Epithelial cell of proximal tubule (primary cell): ENCODE results near the gene PLD1. TPM values are rescaled to one million over a fixed set of nuclear protein-coding genes. Genes with fewer than 3 reads are reported as not detected.

Experiments
- DNase-seq: peaks from one replicate; pipeline ENCODE4 v3.0.0-alpha.2; 2011; ENCODE audit warnings: low read depth
- H3K4me3 ChIP-seq: 2 replicates; pipeline ENCODE4 v1.5.1; 2011; ENCODE audit warnings: low read depth, mild to moderate bottlenecking, low read length
- CTCF ChIP-seq: conservative IDR thresholded peaks from 2 replicates; pipeline ENCODE4 v1.5.1; 2012; ENCODE audit warnings: low read depth, mild to moderate bottlenecking, low read length
- total RNA-seq: library from RNA; depleted of rRNA; stranded (reverse); fragments of >200 nt; gene quantifications from 2 replicates; pipeline ENCODE4 v1.2.3, GENCODE V29; 2015

PLD1 gene
- total RNA-seq, 1 donor from 2014 or later, result 5.1 TPM

- H3K4me3 ChIP-seq, result no peak overlapping the region
- no peak for TF ChIP-seq CTCF
- no peak for DNase-seq
Measured at GRCh38 chr3:171775943-171776342, 34.3 kb downstream of the PLD1 start.

GRCh38 chr3:171774521-171774920, 35.8 kb downstream of the PLD1 start:
- DNase-seq, result no peak
- no peak overlapping the region for H3K4me3 ChIP-seq
- TF ChIP-seq CTCF, result no peak

- no peak for DNase-seq
- peak; percentile 88 for TF ChIP-seq CTCF
- no peak overlapping the region for H3K4me3 ChIP-seq
Measured at GRCh38 chr3:171772427-171773056, 37.7 kb downstream of the PLD1 start.

GRCh38 chr3:171770689-171771620, 39.3 kb downstream of the PLD1 start:
- TF ChIP-seq CTCF, result no peak
- peak overlapping the region; percentile 59 for H3K4me3 ChIP-seq
- DNase-seq, result peak; percentile 67

GRCh38 chr3:171769461-171769860, 40.8 kb downstream of the PLD1 start:
- TF ChIP-seq CTCF, result no peak
- H3K4me3 ChIP-seq, result no peak overlapping the region

GRCh38 chr3:171768986-171769385, 41.3 kb downstream of the PLD1 start:
- no peak for DNase-seq
- TF ChIP-seq CTCF, result no peak
- H3K4me3 ChIP-seq, result no peak overlapping the region

More at GRCh38 chr3:171769461-171769860, 40.8 kb downstream of the PLD1 start:
- DNase-seq, result no peak
